HepG2 (cell line): Measurements from ENCODE around the gene RAB8A. TPM values are rescaled to one million over a fixed set of nuclear protein-coding genes. Genes with fewer than 3 reads are reported as not detected.

Experiments used
- ATF3 ChIP-seq: sonication (generic); formaldehyde crosslinking; IDR thresholded peaks from 2 replicates; pipeline ENCODE4 v1.4.0; 2020; ENCODE audit warnings: missing genetic modification reagents
- CEBPG ChIP-seq: IDR thresholded peaks from 2 replicates; pipeline ENCODE4 v1.6.1; 2016
- IKZF5 ChIP-seq: IDR thresholded peaks from 2 replicates; pipeline ENCODE4 v1.6.1; 2018; ENCODE audit warnings: missing genetic modification reagents, mild to moderate bottlenecking, missing compliant biosample characterization
- NAIF1 ChIP-seq: sonication (generic); formaldehyde crosslinking; IDR thresholded peaks from 2 replicates; pipeline ENCODE4 v1.5.0; 2020; ENCODE audit warnings: mild to moderate bottlenecking, missing genetic modification reagents, borderline replicate concordance
- PRPF4 ChIP-seq: fragments of 200-400 bp; formaldehyde crosslinking; IDR thresholded peaks from 2 replicates; pipeline ENCODE4 v1.6.1; 2016; ENCODE audit warnings: low read length, low read depth; ENCODE audit not compliant: poor library complexity, severe bottlenecking
- RNF219 ChIP-seq: sonication (generic); formaldehyde crosslinking; IDR thresholded peaks from 2 replicates; pipeline ENCODE4 v1.5.0; 2020; ENCODE audit warnings: mild to moderate bottlenecking, missing genetic modification reagents
- RORA ChIP-seq: sonication (generic); formaldehyde crosslinking; IDR thresholded peaks from 2 replicates; pipeline ENCODE4 v1.5.0; 2020; ENCODE audit warnings: mild to moderate bottlenecking, missing genetic modification reagents, moderate library complexity
- SIX4 ChIP-seq: sonication (generic); formaldehyde crosslinking; IDR thresholded peaks from 2 replicates; pipeline ENCODE4 v1.4.0; 2020; ENCODE audit warnings: missing genetic modification reagents
- SMYD3 ChIP-seq: sonication (generic); formaldehyde crosslinking; IDR thresholded peaks from 2 replicates; pipeline ENCODE4 v1.8.1; 2023; ENCODE audit warnings: mild to moderate bottlenecking, missing genetic modification reagents
- ZNF367 ChIP-seq: sonication (generic); formaldehyde crosslinking; IDR thresholded peaks from 2 replicates; pipeline ENCODE4 v1.4.0; 2020; ENCODE audit warnings: missing genetic modification reagents, borderline replicate concordance
- ZNF431 ChIP-seq: sonication (generic); formaldehyde crosslinking; IDR thresholded peaks from 2 replicates; pipeline ENCODE4 v1.9.0; 2022; ENCODE audit warnings: missing genetic modification reagents, low read depth, mild to moderate bottlenecking, borderline replicate concordance
- ZNF598 ChIP-seq: sonication (generic); formaldehyde crosslinking; IDR thresholded peaks from 2 replicates; pipeline ENCODE4 v1.5.1; 2020; ENCODE audit warnings: mild to moderate bottlenecking, missing genetic modification reagents, borderline replicate concordance
- polyA plus RNA-seq, 8 experiments: library from polyadenylated mRNA; depleted of rRNA in 3 of 8; stranded (reverse) in 7 of 8; unstranded in 1 of 8; fragments of >200 nt; fragmentation: Illumina TruSeq in 4 of 8; extraction: Trizol in 4 of 8; gene quantifications; 2 replicates each; pipeline versions ENCODE4 v1.2.1 to v1.2.3, GENCODE V29; 2011 to 2016; ENCODE audit warnings: low read depth in 4 of 8, missing spikeins in 1 of 8, mixed read lengths in 1 of 8; ENCODE audit not compliant: insufficient read depth in 1 of 8
- total RNA-seq, 5 experiments: library from RNA; depleted of rRNA; stranded (reverse); fragments of >200 nt; fragmentation: Illumina TruSeq; extraction: Trizol; gene quantifications; 2 replicates each; pipeline ENCODE4 v1.2.3, GENCODE V29; 2016; ENCODE audit warnings: low read depth in 1 of 5
- TF ChIP-seq, protein P1 (sequence below): IDR thresholded peaks from 2 replicates; pipeline ENCODE4 v1.6.1; 2016; ENCODE audit warnings: missing compliant biosample characterization, missing genetic modification reagents, borderline replicate concordance
- TF ChIP-seq, protein P2 (sequence below): IDR thresholded peaks from 2 replicates; pipeline ENCODE4 v1.6.1; 2012; ENCODE audit warnings: low read length, improper control_type of control experiment
- TF ChIP-seq, protein P3 (sequence below): sonication (generic); formaldehyde crosslinking; IDR thresholded peaks from 2 replicates; pipeline ENCODE4 v1.8.1; 2023; ENCODE audit warnings: missing genetic modification reagents, inconsistent platforms, borderline replicate concordance

RAB8A gene
- total and polyA plus RNA-seq, 2 of the 13 experiments (the other 11 are each of a cell fraction or from before 2014, with no cell fraction given), result 36.7 to 45.0 TPM

DNA sequence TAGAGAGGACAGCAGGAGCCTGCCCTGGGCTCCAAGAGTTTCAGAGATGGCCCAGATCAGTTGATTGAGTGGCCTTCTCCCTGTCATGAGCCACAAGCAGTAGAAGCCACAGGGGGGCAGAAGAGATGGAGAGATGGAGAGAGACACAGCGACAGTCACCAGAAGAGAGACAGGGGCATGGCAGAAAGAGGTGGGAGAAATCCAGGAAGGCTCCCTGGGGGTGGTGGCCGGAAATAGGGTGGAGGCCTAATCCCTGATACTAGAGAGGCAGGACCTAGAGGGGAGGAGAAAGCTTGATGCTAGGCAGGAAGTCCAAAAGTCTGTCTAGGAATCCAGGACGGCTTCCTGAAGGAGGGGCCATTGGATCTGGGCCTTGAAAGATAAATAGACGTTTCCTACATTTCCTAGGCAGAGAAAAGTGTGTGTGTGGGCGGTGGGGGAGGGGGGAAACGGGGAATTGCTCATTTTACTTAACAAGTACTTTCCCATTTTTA, 45.0 kb upstream of the RAB8A start (continued):
- TF ChIP-seq RORA (CRISPR knock-in tag), result no peak
- TF ChIP-seq NAIF1, result no peak
- no peak for TF ChIP-seq ZNF598 (CRISPR knock-in tag)
- TF ChIP-seq RNF219, result no peak
- TF ChIP-seq SIX4 (CRISPR knock-in tag), result no peak
- TF ChIP-seq, protein P1, sequence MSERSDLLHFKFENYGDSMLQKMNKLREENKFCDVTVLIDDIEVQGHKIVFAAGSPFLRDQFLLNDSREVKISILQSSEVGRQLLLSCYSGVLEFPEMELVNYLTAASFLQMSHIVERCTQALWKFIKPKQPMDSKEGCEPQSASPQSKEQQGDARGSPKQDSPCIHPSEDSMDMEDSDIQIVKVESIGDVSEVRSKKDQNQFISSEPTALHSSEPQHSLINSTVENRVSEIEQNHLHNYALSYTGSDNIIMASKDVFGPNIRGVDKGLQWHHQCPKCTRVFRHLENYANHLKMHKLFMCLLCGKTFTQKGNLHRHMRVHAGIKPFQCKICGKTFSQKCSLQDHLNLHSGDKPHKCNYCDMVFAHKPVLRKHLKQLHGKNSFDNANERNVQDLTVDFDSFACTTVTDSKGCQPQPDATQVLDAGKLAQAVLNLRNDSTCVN, result no peak; the same call in 1 of the 2 replicates
- TF ChIP-seq ZNF431 (CRISPR knock-in tag), result no peak
- TF ChIP-seq IKZF5 (CRISPR knock-in tag), result peak; percentile 32; the same call in 1 of the 2 replicates
- TF ChIP-seq, protein P2, sequence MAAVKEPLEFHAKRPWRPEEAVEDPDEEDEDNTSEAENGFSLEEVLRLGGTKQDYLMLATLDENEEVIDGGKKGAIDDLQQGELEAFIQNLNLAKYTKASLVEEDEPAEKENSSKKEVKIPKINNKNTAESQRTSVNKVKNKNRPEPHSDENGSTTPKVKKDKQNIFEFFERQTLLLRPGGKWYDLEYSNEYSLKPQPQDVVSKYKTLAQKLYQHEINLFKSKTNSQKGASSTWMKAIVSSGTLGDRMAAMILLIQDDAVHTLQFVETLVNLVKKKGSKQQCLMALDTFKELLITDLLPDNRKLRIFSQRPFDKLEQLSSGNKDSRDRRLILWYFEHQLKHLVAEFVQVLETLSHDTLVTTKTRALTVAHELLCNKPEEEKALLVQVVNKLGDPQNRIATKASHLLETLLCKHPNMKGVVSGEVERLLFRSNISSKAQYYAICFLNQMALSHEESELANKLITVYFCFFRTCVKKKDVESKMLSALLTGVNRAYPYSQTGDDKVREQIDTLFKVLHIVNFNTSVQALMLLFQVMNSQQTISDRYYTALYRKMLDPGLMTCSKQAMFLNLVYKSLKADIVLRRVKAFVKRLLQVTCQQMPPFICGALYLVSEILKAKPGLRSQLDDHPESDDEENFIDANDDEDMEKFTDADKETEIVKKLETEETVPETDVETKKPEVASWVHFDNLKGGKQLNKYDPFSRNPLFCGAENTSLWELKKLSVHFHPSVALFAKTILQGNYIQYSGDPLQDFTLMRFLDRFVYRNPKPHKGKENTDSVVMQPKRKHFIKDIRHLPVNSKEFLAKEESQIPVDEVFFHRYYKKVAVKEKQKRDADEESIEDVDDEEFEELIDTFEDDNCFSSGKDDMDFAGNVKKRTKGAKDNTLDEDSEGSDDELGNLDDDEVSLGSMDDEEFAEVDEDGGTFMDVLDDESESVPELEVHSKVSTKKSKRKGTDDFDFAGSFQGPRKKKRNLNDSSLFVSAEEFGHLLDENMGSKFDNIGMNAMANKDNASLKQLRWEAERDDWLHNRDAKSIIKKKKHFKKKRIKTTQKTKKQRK, result no peak
- TF ChIP-seq PRPF4, result no peak
- TF ChIP-seq SMYD3 (CRISPR knock-in tag), result no peak
- no peak for TF ChIP-seq CEBPG (CRISPR knock-in tag)
- TF ChIP-seq ATF3, result no peak
- TF ChIP-seq, protein P3, sequence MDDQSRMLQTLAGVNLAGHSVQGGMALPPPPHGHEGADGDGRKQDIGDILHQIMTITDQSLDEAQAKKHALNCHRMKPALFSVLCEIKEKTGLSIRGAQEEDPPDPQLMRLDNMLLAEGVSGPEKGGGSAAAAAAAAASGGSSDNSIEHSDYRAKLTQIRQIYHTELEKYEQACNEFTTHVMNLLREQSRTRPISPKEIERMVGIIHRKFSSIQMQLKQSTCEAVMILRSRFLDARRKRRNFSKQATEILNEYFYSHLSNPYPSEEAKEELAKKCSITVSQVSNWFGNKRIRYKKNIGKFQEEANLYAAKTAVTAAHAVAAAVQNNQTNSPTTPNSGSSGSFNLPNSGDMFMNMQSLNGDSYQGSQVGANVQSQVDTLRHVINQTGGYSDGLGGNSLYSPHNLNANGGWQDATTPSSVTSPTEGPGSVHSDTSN (CRISPR knock-in tag), result no peak
- TF ChIP-seq ZNF367 (CRISPR knock-in tag), result no peak
